RPMI8226 (cell line): ENCODE results near the gene SEC24D.

Source experiments
- DNase-seq: peaks from one replicate; pipeline ENCODE4 v3.0.0-alpha.2; 2015

Gene SEC24D

GRCh38 chr4:118703118-118703517 is 132.8 kb downstream of the SEC24D start:
- no peak for DNase-seq

GRCh38 chr4:118684873-118685811 is 150.8 kb downstream of the SEC24D start, which contains the start of gene METTL14:
METTL14 (plus strand) TSS chr4:118685392; CDS start chr4:118685535, 143 bp downstream.
- peak; percentile 84 for DNase-seq

GRCh38 chr4:118683513-118683912 is 152.4 kb downstream of the SEC24D start:
- no peak for DNase-seq

GRCh38 chr4:118682928-118683327 is 153.0 kb downstream of the SEC24D start:
- DNase-seq, result peak; percentile 14

- no peak for DNase-seq
Observed at GRCh38 chr4:118680808-118681207, 155.1 kb downstream of the SEC24D start.

- DNase-seq, result no peak
Observed at GRCh38 chr4:118676128-118676527, 159.8 kb downstream of the SEC24D start.
